ENCODE results near the gene USP32. TPM values are rescaled to one million over a fixed set of nuclear protein-coding genes. Genes with fewer than 3 reads are reported as not detected.

The USP32 gene
- polyA plus RNA-seq, 3 donors, result 10.1 to 26.6 (median 16.6) TPM

- Histone ChIP-seq H3K79me2 (ENCODE audit: insufficient read depth, low read length) (peaks cover 84% of the 10 kb centered on the region), H4K20me1 (ENCODE audit: insufficient read depth, low read length) (peaks cover 93% of the 10 kb centered on the region), H3K4me2 (replicated peaks; ENCODE audit: extremely low read depth, low read length, poor library complexity, severe bottlenecking) (no peak overlapping the region), H3K27ac (ENCODE audit: low read depth in 1 of 2, low read length in 2 of 2) (no peak overlapping the region), H3K36me3 (replicated peaks in 1 of 2; ENCODE audit: control insufficient read depth in 1 of 2, insufficient read depth in 2 of 2, low read length in 2 of 2) (peaks cover 7 to 36% of the 10 kb centered on the region in 2 donors), H3K9me3 (replicated peaks in 1 of 2; ENCODE audit: control insufficient read depth in 1 of 2, insufficient read depth in 1 of 2, low read length in 2 of 2) (no peaks in the 10 kb centered on the region), H3K9ac (ENCODE audit: insufficient read depth, low read length, poor library complexity, severe bottlenecking) (no peak overlapping the region), H3K27me3 (ENCODE audit: control insufficient read depth in 2 of 2, insufficient read depth in 2 of 2, low read length in 2 of 2) (no peaks in the 10 kb centered on the region), H2AFZ (ENCODE audit: insufficient read depth, low read depth, low read length, poor library complexity, severe bottlenecking) (no peak overlapping the region), H3K4me1 (ENCODE audit: control insufficient read depth in 1 of 2, insufficient read depth in 2 of 2, low read length in 2 of 2) (peaks cover 16 to 30% of the 10 kb centered on the region in 2 donors), H3K4me3 (replicated peaks in 1 of 3; ENCODE audit: low read depth in 2 of 3, low read length in 3 of 3) (no peak overlapping the region)
- DNase-seq, result no peak
- peaks cover 0 to 2% (median 0%) of the 10 kb centered on the region in 3 donors for H3K27me3 Mint-ChIP-seq (ENCODE audit: low read depth in 3 of 3)
- no peak for TF ChIP-seq CTCF (IDR thresholded peaks at IDR 0.05)
- H3K4me3 Mint-ChIP-seq, result no peak overlapping the region
- H3K36me3 Mint-ChIP-seq, result peaks cover 13 to 18% of the 10 kb centered on the region in 2 donors
- intact Hi-C loops (cut with micrococcal nuclease), result no loop called here
- H3K4me1 Mint-ChIP-seq, result peaks cover 21% of the 10 kb centered on the region
- no peak overlapping the region for H3K27ac Mint-ChIP-seq
- no CpG with 5 or more reads among the region's 2 CpGs for WGBS (ENCODE audit: insufficient coverage)
- peaks cover 0 to 2% (median 0%) of the 10 kb centered on the region in 7 donors for H3K9me3 Mint-ChIP-seq
Observed at GRCh38 chr17:60300011-60300410, 91.9 kb downstream of the USP32 start.

- H3K27me3 ChIP-seq (ENCODE audit: control insufficient read depth in 2 of 2, insufficient read depth in 2 of 2, low read length in 2 of 2), result no peaks in the 10 kb centered on the region
- peaks cover 74% of the 10 kb centered on the region for H3K79me2 ChIP-seq (ENCODE audit: insufficient read depth, low read length)
- H3K27ac ChIP-seq (ENCODE audit: low read depth in 1 of 2, low read length in 2 of 2), result no peak overlapping the region
- no peaks in the 10 kb centered on the region for H3K9me3 ChIP-seq (replicated peaks in 1 of 2; ENCODE audit: control insufficient read depth in 1 of 2, insufficient read depth in 1 of 2, low read length in 2 of 2)
- no peak overlapping the region for H2AFZ ChIP-seq (ENCODE audit: insufficient read depth, low read depth, low read length, poor library complexity, severe bottlenecking)
- peaks cover 0 to 2% (median 0%) of the 10 kb centered on the region in 7 donors for H3K9me3 Mint-ChIP-seq
- H3K4me1 ChIP-seq (ENCODE audit: control insufficient read depth in 1 of 2, insufficient read depth in 2 of 2, low read length in 2 of 2), result peaks cover 3 to 9% of the 10 kb centered on the region in 2 donors
- no peak overlapping the region for H3K4me3 Mint-ChIP-seq
- intact Hi-C loops (cut with micrococcal nuclease), result no loop called here
- WGBS (ENCODE audit: insufficient coverage), result 100% methylated on average over 1 of the region's 4 CpGs
- no peak overlapping the region for H3K4me2 ChIP-seq (replicated peaks; ENCODE audit: extremely low read depth, low read length, poor library complexity, severe bottlenecking)
- peaks cover 5% of the 10 kb centered on the region for H3K4me1 Mint-ChIP-seq
- H3K36me3 Mint-ChIP-seq, result peaks cover 28 to 36% of the 10 kb centered on the region in 2 donors
- DNase-seq, result no peak
- no peak overlapping the region for H3K27ac Mint-ChIP-seq
- H4K20me1 ChIP-seq (ENCODE audit: insufficient read depth, low read length), result peaks cover 94% of the 10 kb centered on the region
- H3K4me3 ChIP-seq (replicated peaks in 1 of 3; ENCODE audit: low read depth in 2 of 3, low read length in 3 of 3), result no peak overlapping the region
- TF ChIP-seq CTCF (IDR thresholded peaks at IDR 0.05), result no peak
- peaks cover 10 to 58% of the 10 kb centered on the region in 2 donors for H3K36me3 ChIP-seq (replicated peaks in 1 of 2; ENCODE audit: control insufficient read depth in 1 of 2, insufficient read depth in 2 of 2, low read length in 2 of 2)
- H3K9ac ChIP-seq (ENCODE audit: insufficient read depth, low read length, poor library complexity, severe bottlenecking), result no peak overlapping the region
- no peaks in the 10 kb centered on the region for H3K27me3 Mint-ChIP-seq (ENCODE audit: low read depth in 3 of 3)
Observed at GRCh38 chr17:60297760-60298401, 94.1 kb downstream of the USP32 start.

Data from CD14-positive monocyte (primary cell).